Thyroid gland (tissue), 4 donors: ENCODE measurements around the gene TEFM. TPM values are rescaled to one million over a fixed set of nuclear protein-coding genes. Genes with fewer than 3 reads are reported as not detected.

Source experiments
- DNase-seq, 2 donors: peaks; one replicate each; pipeline ENCODE4 v3.0.0-alpha.2; 2019
- H3K27ac ChIP-seq, 3 donors: fragments of 200-600 bp; sonication (generic); 1 replicate in 2 of 3; 2 replicates in 1 of 3; pipeline ENCODE4 v1.5.1; 2016 to 2019; ENCODE audit warnings: mild to moderate bottlenecking in 1 of 3, moderate library complexity in 1 of 3
- H3K27me3 ChIP-seq: fragments of 200-600 bp; sonication (generic); one replicate; pipeline ENCODE4 v1.5.1; 2019
- H3K36me3 ChIP-seq, 2 donors: fragments of 200-600 bp; sonication (generic); one replicate each; pipeline ENCODE4 v1.5.1; 2016 to 2019
- H3K4me1 ChIP-seq, 2 donors: fragments of 200-600 bp; sonication (generic); one replicate each; pipeline ENCODE4 v1.5.1; 2017 to 2019
- H3K4me3 ChIP-seq, 3 donors: fragments of 200-600 bp; sonication (generic); replicated peaks in 1 of 3; 1 replicate in 2 of 3; 2 replicates in 1 of 3; pipeline ENCODE4 v1.5.1; 2016; ENCODE audit warnings: mild to moderate bottlenecking in 1 of 3
- H3K9me3 ChIP-seq: fragments of 200-600 bp; sonication (generic); one replicate; pipeline ENCODE4 v1.5.1; 2017
- POLR2A ChIP-seq, 2 donors: fragments of 450-650 bp; IDR thresholded peaks; one replicate each; pipeline ENCODE4 v1.6.1; 2017; ENCODE audit warnings: antibody characterized with exemption in 2 of 2, mild to moderate bottlenecking in 2 of 2, moderate library complexity in 1 of 2
- WGBS, 2 donors: methylation state at CpG; one replicate each; pipeline ENCODE4 v1.1.5; 2017; 5-methylcytosine and 5-hydroxymethylcytosine counted together
- intact Hi-C: fragments of 100-400 bp; cut with DNase I; formaldehyde crosslinking; loops from one replicate; pipeline ENCODE4 v1.15.1; 2023
- total RNA-seq, 4 donors: library from RNA; depleted of rRNA; stranded (reverse); fragments of >200 nt; gene quantifications; one replicate each; pipeline ENCODE4 v1.2.3, GENCODE V29; 2016
- TF ChIP-seq, protein P1 (sequence below), 6 experiments: fragments of 200-600 bp in 3 of 6; fragments of 450-650 bp in 3 of 6; sonication (generic) in 3 of 6; IDR thresholded peaks; one replicate each; pipeline ENCODE4 v1.5.1; 2016 to 2019; ENCODE audit warnings: antibody characterized with exemption in 6 of 6, mild to moderate bottlenecking in 2 of 6, inconsistent platforms in 1 of 6, moderate library complexity in 1 of 6

TEFM gene
- total RNA-seq, 4 donors from 2014 or later, result 7.0 to 16.8 (median 13.5) TPM

- Histone ChIP-seq H3K27ac (no peak overlapping the region), H3K36me3 (no peaks in the 10 kb centered on the region), H3K4me3 (no peak overlapping the region), H3K4me1 (peaks cover under 1 to 1% of the 10 kb centered on the region in 2 donors), H3K27me3 (no peaks in the 10 kb centered on the region), H3K9me3 (no peaks in the 10 kb centered on the region)
- WGBS, 2 donors, result 92 to 93% methylated on average over 5 of the region's 5 CpGs
- intact Hi-C loops, result no loop called here
- no peak for TF ChIP-seq POLR2A (IDR thresholded peaks at IDR 0.05)
- TF ChIP-seq, protein P1, sequence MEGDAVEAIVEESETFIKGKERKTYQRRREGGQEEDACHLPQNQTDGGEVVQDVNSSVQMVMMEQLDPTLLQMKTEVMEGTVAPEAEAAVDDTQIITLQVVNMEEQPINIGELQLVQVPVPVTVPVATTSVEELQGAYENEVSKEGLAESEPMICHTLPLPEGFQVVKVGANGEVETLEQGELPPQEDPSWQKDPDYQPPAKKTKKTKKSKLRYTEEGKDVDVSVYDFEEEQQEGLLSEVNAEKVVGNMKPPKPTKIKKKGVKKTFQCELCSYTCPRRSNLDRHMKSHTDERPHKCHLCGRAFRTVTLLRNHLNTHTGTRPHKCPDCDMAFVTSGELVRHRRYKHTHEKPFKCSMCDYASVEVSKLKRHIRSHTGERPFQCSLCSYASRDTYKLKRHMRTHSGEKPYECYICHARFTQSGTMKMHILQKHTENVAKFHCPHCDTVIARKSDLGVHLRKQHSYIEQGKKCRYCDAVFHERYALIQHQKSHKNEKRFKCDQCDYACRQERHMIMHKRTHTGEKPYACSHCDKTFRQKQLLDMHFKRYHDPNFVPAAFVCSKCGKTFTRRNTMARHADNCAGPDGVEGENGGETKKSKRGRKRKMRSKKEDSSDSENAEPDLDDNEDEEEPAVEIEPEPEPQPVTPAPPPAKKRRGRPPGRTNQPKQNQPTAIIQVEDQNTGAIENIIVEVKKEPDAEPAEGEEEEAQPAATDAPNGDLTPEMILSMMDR (IDR thresholded peaks at IDR 0.05), result no peak
- DNase-seq, result no peak
Observed at GRCh38 chr17:30927756-30928155, 21.7 kb upstream of the TEFM start.

- TF ChIP-seq, protein P1 (IDR thresholded peaks at IDR 0.05), result no peak
- TF ChIP-seq POLR2A (IDR thresholded peaks at IDR 0.05), result no peak
- H3K27me3 ChIP-seq, result no peaks in the 10 kb centered on the region
- H3K4me1 ChIP-seq, result peaks cover 8 to 11% of the 10 kb centered on the region in 2 donors
- H3K27ac ChIP-seq, result no peak overlapping the region
- H3K9me3 ChIP-seq, result no peaks in the 10 kb centered on the region
- H3K36me3 ChIP-seq, result no peaks in the 10 kb centered on the region
- no peak for DNase-seq
- WGBS, 2 donors, result 85 to 88% methylated on average over 6 of the region's 6 CpGs
- no peak overlapping the region for H3K4me3 ChIP-seq
- intact Hi-C loops, result no loop called here
Observed at GRCh38 chr17:30926516-30926915, 20.5 kb upstream of the TEFM start.

DNA sequence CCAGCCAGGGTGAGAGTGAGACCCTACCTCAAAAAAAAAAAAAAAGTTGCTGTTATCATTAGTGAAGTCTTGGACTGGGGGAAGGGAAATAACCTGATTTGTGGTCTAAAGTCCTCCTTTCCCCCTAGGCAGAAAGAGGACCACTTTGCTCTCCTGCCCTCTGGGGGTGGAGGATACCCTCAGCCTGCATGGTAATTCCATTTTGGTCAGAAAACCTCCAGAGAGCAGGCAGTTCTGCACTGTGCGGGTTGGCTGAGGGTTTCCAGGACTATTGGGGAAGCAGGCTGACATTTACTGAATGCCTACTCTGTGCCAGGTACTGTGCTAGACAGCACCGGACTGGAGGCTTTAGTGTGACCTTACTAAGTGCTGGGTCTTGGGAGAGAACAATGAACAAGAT lies 18.3 kb upstream of the TEFM start:
- H3K4me1 ChIP-seq, result peaks cover 8 to 11% of the 10 kb centered on the region in 2 donors
- no peak overlapping the region for H3K4me3 ChIP-seq
- no peak overlapping the region for H3K27ac ChIP-seq
- no peaks in the 10 kb centered on the region for H3K27me3 ChIP-seq
- TF ChIP-seq POLR2A (IDR thresholded peaks at IDR 0.05), result no peak
- TF ChIP-seq, protein P1 (IDR thresholded peaks at IDR 0.05), result no peak
- intact Hi-C loops, result no loop called here
- no peaks in the 10 kb centered on the region for H3K36me3 ChIP-seq
- 69 to 81% methylated on average over 2 of the region's 2 CpGs for WGBS, 2 donors
- DNase-seq, result no peak
- no peaks in the 10 kb centered on the region for H3K9me3 ChIP-seq

GRCh38 chr17:30922235-30923030 lies 16.4 kb upstream of the TEFM start:
- Histone ChIP-seq H3K9me3 (no peaks in the 10 kb centered on the region), H3K4me1 (peaks cover 8 to 11% of the 10 kb centered on the region in 2 donors), H3K36me3 (no peaks in the 10 kb centered on the region), H3K4me3 (peak overlapping the region; percentile 1 to 62 (median 34)), H3K27ac (peak overlapping the region in 2 of 3 donors; percentile 2 to 28), H3K27me3 (no peaks in the 10 kb centered on the region)
- intact Hi-C loops, result no loop called here
- WGBS, 2 donors, result 12 to 15% methylated on average over 8 to 11 of the region's 66 CpGs
- peak; percentile 13 to 17 for DNase-seq
- no peak for TF ChIP-seq POLR2A (IDR thresholded peaks at IDR 0.05)
- TF ChIP-seq, protein P1 (IDR thresholded peaks at IDR 0.05), result no peak

GRCh38 chr17:30921544-30922196 lies 15.6 kb upstream of the TEFM start, which contains the start of gene ADAP2:
Gene ADAP2 (plus strand): TSS chr17:30921945. CDS start chr17:30922015, 70 bp downstream.
- Histone ChIP-seq H3K4me3 (peak within 1 kb of the TSS; percentile 1 to 62 (median 34)), H3K36me3 (no peaks in the 10 kb centered on the region), H3K9me3 (no peaks in the 10 kb centered on the region), H3K27me3 (no peaks in the 10 kb centered on the region), H3K4me1 (peaks cover 8 to 11% of the 10 kb centered on the region in 2 donors), H3K27ac (peak within 1 kb of the TSS in 2 of 3 donors; percentile 2 to 28)
- 10 to 25% methylated on average over 6 to 8 of the region's 60 CpGs for WGBS, 2 donors
- DNase-seq, result peak; percentile 62 to 64
- no peak for TF ChIP-seq POLR2A (IDR thresholded peaks at IDR 0.05)
- TF ChIP-seq, protein P1 (IDR thresholded peaks at IDR 0.05), result no peak
- intact Hi-C loops, result no loop called here
